ENCODE results near the gene BANF2.

DNA sequence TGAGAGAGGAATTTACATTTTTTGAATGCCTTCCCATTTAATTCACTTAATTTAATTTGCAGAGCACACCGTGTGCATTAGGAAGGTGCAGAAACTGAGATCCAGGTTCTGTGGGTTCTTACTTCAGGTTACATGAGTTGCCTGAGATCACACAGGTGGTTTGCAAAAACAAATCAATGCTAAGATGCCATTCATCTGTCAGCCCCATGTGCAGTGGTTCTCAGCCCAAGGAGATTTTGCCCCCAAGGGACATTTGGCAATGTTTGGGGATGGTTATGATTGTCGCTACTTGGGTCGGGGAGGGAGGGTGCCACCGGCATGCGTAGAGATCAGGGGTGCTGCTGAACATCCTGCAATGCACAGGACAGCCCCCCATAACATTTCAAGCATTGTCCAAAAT is 34.6 kb downstream of the BANF2 start:
- TF ChIP-seq, protein P1, sequence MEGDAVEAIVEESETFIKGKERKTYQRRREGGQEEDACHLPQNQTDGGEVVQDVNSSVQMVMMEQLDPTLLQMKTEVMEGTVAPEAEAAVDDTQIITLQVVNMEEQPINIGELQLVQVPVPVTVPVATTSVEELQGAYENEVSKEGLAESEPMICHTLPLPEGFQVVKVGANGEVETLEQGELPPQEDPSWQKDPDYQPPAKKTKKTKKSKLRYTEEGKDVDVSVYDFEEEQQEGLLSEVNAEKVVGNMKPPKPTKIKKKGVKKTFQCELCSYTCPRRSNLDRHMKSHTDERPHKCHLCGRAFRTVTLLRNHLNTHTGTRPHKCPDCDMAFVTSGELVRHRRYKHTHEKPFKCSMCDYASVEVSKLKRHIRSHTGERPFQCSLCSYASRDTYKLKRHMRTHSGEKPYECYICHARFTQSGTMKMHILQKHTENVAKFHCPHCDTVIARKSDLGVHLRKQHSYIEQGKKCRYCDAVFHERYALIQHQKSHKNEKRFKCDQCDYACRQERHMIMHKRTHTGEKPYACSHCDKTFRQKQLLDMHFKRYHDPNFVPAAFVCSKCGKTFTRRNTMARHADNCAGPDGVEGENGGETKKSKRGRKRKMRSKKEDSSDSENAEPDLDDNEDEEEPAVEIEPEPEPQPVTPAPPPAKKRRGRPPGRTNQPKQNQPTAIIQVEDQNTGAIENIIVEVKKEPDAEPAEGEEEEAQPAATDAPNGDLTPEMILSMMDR (IDR thresholded peaks at IDR 0.05), result no peak
- TF ChIP-seq POLR2A (IDR thresholded peaks at IDR 0.05), result no peak
- no peak for TF ChIP-seq POLR2AphosphoS5 (IDR thresholded peaks at IDR 0.05)

All from suprapubic skin (tissue), 4 donors.